Heart left ventricle (tissue), 13 donors: Measurements from ENCODE around the gene FZD10.

Source experiments
- CTCF ChIP-seq, 12 donors: fragments of 200-600 bp; sonication (generic) in 4 of 12; IDR thresholded peaks; one replicate each; pipeline versions ENCODE4 v1.5.0 to v1.8.0; 2018 to 2022; ENCODE audit warnings: antibody characterized with exemption in 12 of 12, mild to moderate bottlenecking in 5 of 12
- POLR2A ChIP-seq, 2 donors: fragments of 450-650 bp; IDR thresholded peaks; one replicate each; pipeline ENCODE4 v1.6.1; 2017; ENCODE audit warnings: antibody characterized with exemption in 2 of 2, mild to moderate bottlenecking in 2 of 2, moderate library complexity in 2 of 2
- donor health status: ischemic (EF 13 %, LVEDD 7.1; RV severe dilation, severe dysfunction).
- donor health status: DM: no; HTN: yes; CAD: no.
- donor health status: DM: no; HTN: no; CAD: no.
- donor health status: ischemic (EF 25% LVEDD 6.9; RV normal size, moderate dysfunction).
- donor health status: ischemic (EF 25% LVEDD 5.7; RV mildly dilated, moderate dysfunction).
- donor health status: ischemic (EF 35%, LVEDD 5.7; RV mildly dilated, moderate dysfunction).
- donor health status: nonischemic (EF 11% LVEDD 7.7; RV severe dilation, severe dysfunction).
- donor health status: DM: yes; HTN: yes; CAD: no.
- donor health status: PGD.
- donor health status: ischemic (EF 29% LVEDD 5.4; RV normal size, mild dysfunction).
- donor health status: nonischemic (EF 23%, LVEDD 6.1; RV moderate dilation, normal function).

GRCh38 chr12:130205495-130205894, 43.2 kb downstream of the FZD10 start:
- no peak for TF ChIP-seq CTCF (IDR thresholded peaks at IDR 0.05)
- TF ChIP-seq POLR2A (IDR thresholded peaks at IDR 0.05) = no peak
